ENCODE data around the gene FOXP3. TPM values are rescaled to one million over a fixed set of nuclear protein-coding genes. Genes with fewer than 3 reads are reported as not detected.

Gene FOXP3
- total and polyA plus RNA-seq, 2 of the 4 experiments (the other 2 are of a cell fraction): 0.05 TPM; not detected in 1

GRCh38 chrX:49303346-49303745, 38.8 kb upstream of the FOXP3 start, which contains the start of gene GAGE10:
Gene GAGE10 (plus strand): TSS chrX:49303646. CDS start chrX:49304860, 1,214 bp downstream.
- H4K20me1 ChIP-seq (ENCODE audit: insufficient read depth, low read length): no peaks in the 10 kb centered on the region
- 73% methylated on average over 3 of the region's 15 CpGs; no CpG with 5 or more reads in 1 of the 2 experiments for WGBS, 2 experiments (ENCODE audit: extremely low coverage in 2 of 2, insufficient read length in 1 of 2)
- no peak within 1 kb of the TSS for H3K4me2 ChIP-seq (ENCODE audit: low read depth, low read length)
- H4K5ac ChIP-seq (ENCODE audit: low read depth, low read length): no peak within 1 kb of the TSS
- intact Hi-C loops (cut with micrococcal nuclease) (no loop called here), in situ Hi-C loops (cut with MboI; ENCODE audit: low sequenced_read_pairs) (no loop called here), dilution Hi-C loops (cut with HindIII; ENCODE audit: low sequenced_read_pairs, unreplicated experiment) (no loop called here)
- H3K18ac ChIP-seq (ENCODE audit: low read depth, low read length): no peak within 1 kb of the TSS
- no TSS peak for BruUV-seq (replicated peaks)
- H3K27me3 ChIP-seq (ENCODE audit: control insufficient read depth, insufficient read depth, low read length): peaks cover 3% of the 10 kb centered on the region; the same call in 1 of the 2 replicates
- H3K79me1 ChIP-seq (ENCODE audit: low read depth in 1 of 2, low read length in 2 of 2): no peaks in the 10 kb centered on the region
- CTCF ChIA-PET: no interaction called here
- DNase-seq: no peak
- no peak within 1 kb of the TSS for H3K4me3 ChIP-seq (ENCODE audit: insufficient read depth, low read depth, low read length)
- H2AK5ac ChIP-seq (ENCODE audit: low read depth, low read length): no peak within 1 kb of the TSS
- H2BK120ac ChIP-seq (ENCODE audit: low read depth, low read length): no peak within 1 kb of the TSS
- no peak within 1 kb of the TSS for H3K27ac ChIP-seq (ENCODE audit: insufficient read depth, low read length)
- no peak within 1 kb of the TSS for H3K14ac ChIP-seq (replicated peaks; ENCODE audit: low read depth, low read length)
- H2AFZ ChIP-seq (replicated peaks; ENCODE audit: low read length, poor library complexity): no peak within 1 kb of the TSS
- H2BK15ac ChIP-seq (ENCODE audit: low read depth, low read length): no peak within 1 kb of the TSS
- TF ChIP-seq RFX5 (IDR thresholded peaks at IDR 0.05; ENCODE audit: low read depth, low read length) (no peak), MAFK (IDR thresholded peaks at IDR 0.05; ENCODE audit: low read depth, low read length) (no peak), RAD21 (IDR thresholded peaks at IDR 0.05; ENCODE audit: low read length) (no peak), FOS (IDR thresholded peaks at IDR 0.05; ENCODE audit: low read depth, low read length) (no peak), CHD1 (IDR thresholded peaks at IDR 0.05; ENCODE audit: low read depth, low read length) (no peak), CEBPB (IDR thresholded peaks at IDR 0.05; ENCODE audit: low read depth, low read length) (no peak), MXI1 (IDR thresholded peaks at IDR 0.05; ENCODE audit: borderline replicate concordance, low read depth, low read length) (no peak), NFE2L2 (IDR thresholded peaks at IDR 0.05; ENCODE audit: low read depth, low read length) (no peak), MAZ (IDR thresholded peaks at IDR 0.05; ENCODE audit: borderline replicate concordance, low read depth, low read length) (no peak), CTCF (conservative IDR thresholded peaks at IDR 0.05; ENCODE audit: low read depth, low read length) (no peak), POLR2A (IDR thresholded peaks at IDR 0.05; ENCODE audit: low read depth, low read length) (no peak), ELK1 (IDR thresholded peaks at IDR 0.05; ENCODE audit: borderline replicate concordance, low read depth, low read length) (no peak), USF2 (IDR thresholded peaks at IDR 0.05; ENCODE audit: low read depth, low read length) (no peak), SMC3 (IDR thresholded peaks at IDR 0.05; ENCODE audit: low read depth, low read length) (no peak), BHLHE40 (IDR thresholded peaks at IDR 0.05; ENCODE audit: low read depth, low read length) (no peak), RCOR1 (IDR thresholded peaks at IDR 0.05; ENCODE audit: insufficient replicate concordance, low read length) (no peak)
- H3K4me1 ChIP-seq (ENCODE audit: control insufficient read depth, insufficient read depth, low read length): no peaks in the 10 kb centered on the region
- no peak within 1 kb of the TSS for H2AK9ac ChIP-seq (replicated peaks; ENCODE audit: low read depth, low read length, poor library complexity)
- H3K56ac ChIP-seq (ENCODE audit: extremely low read depth, insufficient read depth, low read length): no peak within 1 kb of the TSS
- H3K36me3 ChIP-seq (ENCODE audit: control insufficient read depth, insufficient read depth, low read length): no peaks in the 10 kb centered on the region
- no peak within 1 kb of the TSS for H2BK5ac ChIP-seq (ENCODE audit: low read depth, low read length, poor library complexity, severe bottlenecking)
- no peak for ATAC-seq (ENCODE audit: low read depth)
- H3K9ac ChIP-seq (ENCODE audit: low read depth, low read length): no peak within 1 kb of the TSS
- H4K8ac ChIP-seq (ENCODE audit: low read depth in 2 of 2, low read length in 2 of 2): no peak within 1 kb of the TSS
- no peak within 1 kb of the TSS for H4K91ac ChIP-seq (ENCODE audit: insufficient read depth, low read depth, low read length)
- no peaks in the 10 kb centered on the region for H3K9me1 ChIP-seq (ENCODE audit: insufficient read depth, low read length)
- POLR2A ChIA-PET (ENCODE audit: unreplicated experiment): no interaction called here
- no peak within 1 kb of the TSS for H3K4ac ChIP-seq (ENCODE audit: low read depth, low read length)
- H2BK20ac ChIP-seq (ENCODE audit: low read depth, low read length): no peak within 1 kb of the TSS
- no peak within 1 kb of the TSS for H3K23ac ChIP-seq (ENCODE audit: low read depth, low read length)
- H3K9me3 ChIP-seq (ENCODE audit: control insufficient read depth, insufficient read depth, low read length): no peaks in the 10 kb centered on the region
